Measurements from ENCODE around the gene NATD1. TPM values are rescaled to one million over a fixed set of nuclear protein-coding genes. Genes with fewer than 3 reads are reported as not detected.

The NATD1 gene
- total and polyA plus RNA-seq, 2 experiments from 2014 or later = 2.1 to 8.1 TPM

- Mint-ChIP-seq H3K36me3 (ENCODE audit: low read depth) (no peaks in the 10 kb centered on the region; the same call in 2 of the 3 replicates), H3K27me3 (ENCODE audit: insufficient read depth, low read depth, poor library complexity) (peaks cover 31% of the 10 kb centered on the region), H3K9me3 (no peaks in the 10 kb centered on the region), H3K4me1 (peaks cover 19% of the 10 kb centered on the region), H3K4me3 (peak overlapping the region; percentile 87), H3K27ac (no peak overlapping the region)
- Histone ChIP-seq H3K79me2 (replicated peaks; ENCODE audit: insufficient read depth) (peaks cover 35% of the 10 kb centered on the region), H3F3A (replicated peaks; ENCODE audit: low read depth) (no peaks in the 10 kb centered on the region), H3K4me3 (peak overlapping the region; percentile 92), H2AFZ (peak overlapping the region; percentile 94), H4K20me1 (replicated peaks; ENCODE audit: insufficient read depth) (peaks cover 2% of the 10 kb centered on the region), H3K4me2 (peak overlapping the region; percentile 88), H3K36me3 (ENCODE audit: insufficient read depth) (no peaks in the 10 kb centered on the region), H3K9me2 (ENCODE audit: insufficient read depth) (no peaks in the 10 kb centered on the region), H3K27me3 (ENCODE audit: insufficient read depth) (peaks cover 27% of the 10 kb centered on the region), H3K4me1 (ENCODE audit: insufficient read depth) (peaks cover 10% of the 10 kb centered on the region), H3K27ac (ENCODE audit: low read depth) (no peak overlapping the region)
- TF ChIP-seq STAT1 (IDR thresholded peaks at IDR 0.05; ENCODE audit: unreplicated experiment) (no peak), JUNB (IDR thresholded peaks at IDR 0.05; ENCODE audit: unreplicated experiment) (no peak), CTCF (conservative IDR thresholded peaks at IDR 0.05; ENCODE audit: low read depth in 2 of 2) (no peak; a peak in 1 of 4 replicates), EZH2phosphoT487 (IDR thresholded peaks at IDR 0.05; ENCODE audit: unreplicated experiment) (no peak), CREB1 (CRISPR knock-in tag; IDR thresholded peaks at IDR 0.05; ENCODE audit: low read depth) (peak; percentile 27; the same call in 1 of the 2 replicates), EZH2 (IDR thresholded peaks at IDR 0.05; ENCODE audit: low read depth, unreplicated experiment) (no peak), ZNF462 (CRISPR knock-in tag; IDR thresholded peaks at IDR 0.05) (no peak)
- DNase-seq (ENCODE audit: low spot score) (peak; percentile 63), ATAC-seq (peak; percentile 15)
Observed at GRCh38 chr17:21283482-21284318, 30.5 kb upstream of the NATD1 start.

Measured in GM23338 (cell line).